HG02938 (cell line): ENCODE results near the gene CACNA2D1.
"Not testable (repeated sequence)": the region's sequence is repeated elsewhere in the genome, so short reads cannot be mapped to it uniquely, and the experiment has no call there.

Experiments
- ATAC-seq: cut with Tn5 transposase; IDR thresholded peaks from one replicate; pipeline ENCODE4 v1.9.1; 2021; ENCODE audit warnings: mild to moderate bottlenecking, moderate library complexity; ENCODE audit not compliant: unreplicated experiment

The CACNA2D1 gene

GRCh38 chr7:82393840-82394220 lies 49.7 kb downstream of the CACNA2D1 start:
- ATAC-seq, result no peak

GRCh38 chr7:82393076-82393839 lies 50.3 kb downstream of the CACNA2D1 start:
- ATAC-seq, result no peak

- ATAC-seq, result no peak
Observed at GRCh38 chr7:82390936-82391335, 52.6 kb downstream of the CACNA2D1 start.

- ATAC-seq, result no peak
Observed at GRCh38 chr7:82389876-82390275, 53.7 kb downstream of the CACNA2D1 start.

GRCh38 chr7:82388138-82388537 lies 55.4 kb downstream of the CACNA2D1 start:
- ATAC-seq, result no peak

GRCh38 chr7:82386571-82386970 lies 57.0 kb downstream of the CACNA2D1 start:
- ATAC-seq, result not testable (repeated sequence)

- ATAC-seq, result no peak
Observed at GRCh38 chr7:82384779-82385178, 58.8 kb downstream of the CACNA2D1 start.

GRCh38 chr7:82384051-82384464 lies 59.5 kb downstream of the CACNA2D1 start:
- no peak for ATAC-seq

- no peak for ATAC-seq
Observed at GRCh38 chr7:82382276-82382675, 61.3 kb downstream of the CACNA2D1 start.

GRCh38 chr7:82376739-82377138 lies 66.8 kb downstream of the CACNA2D1 start:
- no peak for ATAC-seq

GRCh38 chr7:82375713-82376112 lies 67.9 kb downstream of the CACNA2D1 start:
- ATAC-seq, result no peak

GRCh38 chr7:82375129-82375528 lies 68.4 kb downstream of the CACNA2D1 start:
- ATAC-seq, result no peak

- no peak for ATAC-seq
Observed at GRCh38 chr7:82373926-82374635, 69.5 kb downstream of the CACNA2D1 start.

GRCh38 chr7:82364671-82365070 lies 78.9 kb downstream of the CACNA2D1 start:
- ATAC-seq, result no peak

GRCh38 chr7:82364048-82364447 lies 79.5 kb downstream of the CACNA2D1 start:
- ATAC-seq, result no peak

GRCh38 chr7:82362129-82362706 lies 81.4 kb downstream of the CACNA2D1 start:
- no peak for ATAC-seq

GRCh38 chr7:82360591-82361368 lies 82.8 kb downstream of the CACNA2D1 start:
- ATAC-seq, result no peak

GRCh38 chr7:82359426-82359825 lies 84.2 kb downstream of the CACNA2D1 start:
- ATAC-seq, result no peak

- no peak for ATAC-seq
Observed at GRCh38 chr7:82358923-82359322, 84.7 kb downstream of the CACNA2D1 start.

- ATAC-seq, result no peak
Observed at GRCh38 chr7:82358009-82358578, 85.5 kb downstream of the CACNA2D1 start.

GRCh38 chr7:82348251-82348650 lies 95.3 kb downstream of the CACNA2D1 start:
- no peak for ATAC-seq
